Central memory CD8-positive, alpha-beta T cell (primary cell): ENCODE data around the gene ZNF341.
"Not testable (repeated sequence)": the region's sequence is repeated elsewhere in the genome, so short reads cannot be mapped to it uniquely, and the experiment has no call there.

Experiments
- ATAC-seq: fragments of 150-1000 bp; cut with Tn5 transposase; replicated peaks from 2 replicates; pipeline ENCODE4 v1.10.0; 2022; ENCODE audit warnings: mild to moderate bottlenecking, moderate FRiP score, moderate number of reproducible peaks; ENCODE audit not compliant: poor library complexity, severe bottlenecking; ENCODE audit errors: extremely low read depth
- DNase-seq, 2 donors: peaks; one replicate each; pipeline ENCODE4 v3.0.0; 2021; ENCODE audit warnings: low spot score in 2 of 2
- H3K27ac Mint-ChIP-seq: one replicate; pipeline ENCODE4 v1.8.0; 2022; ENCODE audit warnings: low read depth, mild to moderate bottlenecking, moderate library complexity, mixed read lengths
- H3K27me3 Mint-ChIP-seq: one replicate; pipeline ENCODE4 v1.8.0; 2022; ENCODE audit warnings: mixed read lengths
- H3K36me3 Mint-ChIP-seq: one replicate; pipeline ENCODE4 v1.8.0; 2022; ENCODE audit warnings: mild to moderate bottlenecking, moderate library complexity, mixed read lengths; ENCODE audit not compliant: insufficient read depth
- H3K4me1 Mint-ChIP-seq: one replicate; pipeline ENCODE4 v1.8.0; 2022; ENCODE audit warnings: mixed read lengths
- H3K4me3 Mint-ChIP-seq: one replicate; pipeline ENCODE4 v1.8.0; 2022; ENCODE audit warnings: mild to moderate bottlenecking, moderate library complexity, mixed read lengths
- H3K9me3 Mint-ChIP-seq: one replicate; pipeline ENCODE4 v1.8.0; 2022; ENCODE audit warnings: mixed read lengths

Gene ZNF341

DNA sequence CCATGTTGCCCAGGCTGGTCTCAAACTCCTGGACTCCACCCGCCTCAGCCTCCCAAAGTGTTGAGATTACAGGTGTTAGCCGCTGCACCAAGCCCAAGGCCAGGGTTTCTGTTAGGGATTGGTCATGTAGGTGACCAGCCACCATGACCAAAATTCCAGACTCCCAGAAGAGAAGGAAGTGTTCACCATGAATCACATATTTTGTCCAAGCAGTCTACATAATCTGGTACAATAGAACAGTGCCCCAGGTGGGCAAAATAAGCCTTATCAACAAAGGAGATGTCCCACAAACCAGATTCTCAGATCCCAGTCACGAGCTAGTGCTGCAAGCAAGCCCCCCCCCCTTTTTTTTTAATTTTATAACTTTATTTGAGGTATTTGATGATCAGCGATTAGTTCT is 20.0 kb downstream of the ZNF341 start:
- H3K27ac Mint-ChIP-seq = no peak overlapping the region
- no peak for ATAC-seq

DNA sequence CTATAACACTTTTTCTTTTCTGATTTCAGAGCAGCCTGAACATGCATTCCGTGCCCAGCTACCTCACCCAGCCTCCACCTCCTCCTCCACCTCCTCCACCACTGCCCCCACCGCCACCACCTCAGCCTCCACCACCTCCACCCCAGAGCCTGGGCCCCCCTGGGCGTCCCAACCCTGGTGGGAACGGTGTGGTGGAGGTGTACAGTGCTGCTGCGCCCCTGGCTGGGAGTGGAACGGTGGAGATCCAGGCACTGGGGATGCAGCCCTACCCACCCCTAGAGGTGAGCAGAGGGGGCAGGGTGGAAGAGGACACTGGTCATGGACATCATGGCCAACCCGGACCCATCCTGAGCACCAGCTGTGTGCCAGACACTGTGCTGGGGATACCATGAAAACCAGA is 21.3 kb downstream of the ZNF341 start:
- Mint-ChIP-seq H3K9me3 (peaks cover 6% of the 10 kb centered on the region), H3K27ac (no peak overlapping the region), H3K27me3 (no peaks in the 10 kb centered on the region), H3K4me3 (no peak overlapping the region), H3K4me1 (no peaks in the 10 kb centered on the region), H3K36me3 (peaks cover 27% of the 10 kb centered on the region)
- no peak for DNase-seq
- no peak for ATAC-seq

More for the DNA sequence above, 20.0 kb downstream of the ZNF341 start:
- DNase-seq = no peak
- Mint-ChIP-seq H3K4me1 (no peaks in the 10 kb centered on the region), H3K36me3 (peaks cover 32% of the 10 kb centered on the region), H3K9me3 (no peaks in the 10 kb centered on the region), H3K4me3 (no peak overlapping the region), H3K27me3 (no peaks in the 10 kb centered on the region)

DNA sequence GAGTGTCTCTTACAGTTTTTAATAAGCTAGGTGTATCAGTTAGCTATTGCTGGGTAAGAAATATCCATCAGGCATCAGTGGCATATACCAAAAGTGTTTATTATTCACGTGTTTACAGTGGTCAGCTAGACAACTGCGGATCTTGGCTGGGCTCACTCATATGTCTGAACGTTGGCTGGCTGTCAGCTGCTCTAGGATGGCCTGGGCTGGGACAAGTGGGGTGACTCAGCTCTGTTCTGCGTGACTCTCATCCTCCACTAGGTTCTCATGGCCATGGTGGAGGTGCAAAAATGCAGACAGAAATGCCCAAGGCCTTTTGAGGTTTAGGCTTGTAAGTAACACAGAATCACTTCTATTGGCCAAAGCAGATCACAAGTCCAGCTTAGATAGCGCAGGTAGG is 22.0 kb downstream of the ZNF341 start:
- Mint-ChIP-seq H3K27me3 (no peaks in the 10 kb centered on the region), H3K4me1 (no peaks in the 10 kb centered on the region), H3K36me3 (peaks cover 25% of the 10 kb centered on the region), H3K4me3 (no peak overlapping the region), H3K9me3 (peaks cover 6% of the 10 kb centered on the region), H3K27ac (no peak overlapping the region)
- DNase-seq = no peak
- ATAC-seq = no peak

DNA sequence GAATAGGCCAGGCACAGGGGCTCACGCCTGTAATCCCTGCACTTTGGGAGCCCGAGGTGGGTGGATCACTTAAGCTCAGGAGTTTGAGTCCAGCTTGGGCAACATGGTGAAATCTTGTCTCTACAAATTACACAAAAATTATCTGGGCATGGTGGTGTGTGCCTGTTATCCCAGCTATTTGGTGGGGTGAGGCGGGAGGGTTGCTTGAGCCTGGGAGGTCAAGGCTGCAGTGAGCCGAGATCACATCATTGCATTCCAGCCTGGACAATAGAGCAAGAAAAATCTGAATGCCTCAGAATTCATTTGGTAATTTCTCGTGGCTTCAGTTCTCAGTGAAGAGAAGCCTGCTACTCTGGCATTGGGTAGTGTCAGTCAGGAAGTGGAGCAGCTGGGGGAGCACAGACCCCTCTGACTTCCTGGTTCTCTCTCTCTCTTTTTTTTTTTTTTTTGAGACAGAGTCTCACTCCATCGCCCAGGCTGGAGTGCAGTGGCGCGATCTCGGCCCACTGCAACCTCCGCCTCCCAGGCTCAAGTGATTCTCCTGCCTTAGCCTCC is 24.2 kb downstream of the ZNF341 start:
- ATAC-seq, H3K27me3 Mint-ChIP-seq, H3K9me3 Mint-ChIP-seq, H3K27ac Mint-ChIP-seq, DNase-seq, H3K4me1 Mint-ChIP-seq, H3K4me3 Mint-ChIP-seq: not testable (repeated sequence)
- H3K36me3 Mint-ChIP-seq = peaks cover 13% of the 10 kb centered on the region

DNA sequence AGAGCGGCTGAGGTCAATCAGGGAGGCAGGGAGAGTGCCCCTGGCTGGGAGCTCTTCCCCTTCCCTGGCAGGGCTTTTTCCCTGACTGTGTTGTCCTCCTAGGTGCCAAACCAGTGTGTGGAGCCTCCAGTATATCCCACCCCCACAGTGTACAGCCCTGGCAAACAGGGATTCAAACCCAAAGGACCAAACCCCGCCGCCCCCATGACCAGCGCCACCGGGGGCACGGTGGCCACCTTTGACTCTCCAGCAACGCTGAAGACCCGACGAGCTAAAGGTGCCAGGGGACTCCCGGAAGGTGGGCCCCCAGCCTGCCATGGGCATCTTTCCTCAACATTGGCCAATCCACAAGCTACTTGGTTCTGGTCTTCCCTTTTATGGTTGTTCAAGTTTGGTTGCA is 25.2 kb downstream of the ZNF341 start:
- no peaks in the 10 kb centered on the region for H3K27me3 Mint-ChIP-seq
- H3K4me3 Mint-ChIP-seq = no peak overlapping the region
- H3K9me3 Mint-ChIP-seq = peaks cover 6% of the 10 kb centered on the region
- H3K4me1 Mint-ChIP-seq = no peaks in the 10 kb centered on the region
- no peak for DNase-seq
- no peak for ATAC-seq
- H3K36me3 Mint-ChIP-seq = peaks cover 7% of the 10 kb centered on the region
- no peak overlapping the region for H3K27ac Mint-ChIP-seq

DNA sequence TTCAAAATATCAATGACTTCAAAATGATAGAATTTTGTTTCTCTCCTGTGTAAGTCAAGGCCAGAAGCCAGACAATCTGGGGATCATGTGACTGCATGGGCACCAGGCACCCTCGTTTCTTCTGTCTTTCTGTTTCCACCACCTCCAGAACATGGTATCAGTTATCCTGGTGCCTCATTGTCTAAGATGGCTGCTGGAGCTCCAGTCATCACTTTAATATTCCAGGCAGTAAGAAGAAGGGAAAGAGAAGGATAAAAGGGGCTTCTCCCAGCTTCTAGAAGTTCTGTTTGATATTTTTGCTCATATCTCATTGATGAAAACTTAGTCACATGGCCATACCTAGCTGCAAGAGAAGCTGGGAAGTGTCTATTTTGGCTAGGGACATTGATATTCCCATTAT is 25.7 kb downstream of the ZNF341 start:
- no peak overlapping the region for H3K4me3 Mint-ChIP-seq
- peaks cover 6% of the 10 kb centered on the region for H3K9me3 Mint-ChIP-seq
- H3K36me3 Mint-ChIP-seq = peaks cover 5% of the 10 kb centered on the region
- no peaks in the 10 kb centered on the region for H3K27me3 Mint-ChIP-seq
- no peak overlapping the region for H3K27ac Mint-ChIP-seq
- H3K4me1 Mint-ChIP-seq = no peaks in the 10 kb centered on the region
- DNase-seq (no peak), ATAC-seq (no peak)

DNA sequence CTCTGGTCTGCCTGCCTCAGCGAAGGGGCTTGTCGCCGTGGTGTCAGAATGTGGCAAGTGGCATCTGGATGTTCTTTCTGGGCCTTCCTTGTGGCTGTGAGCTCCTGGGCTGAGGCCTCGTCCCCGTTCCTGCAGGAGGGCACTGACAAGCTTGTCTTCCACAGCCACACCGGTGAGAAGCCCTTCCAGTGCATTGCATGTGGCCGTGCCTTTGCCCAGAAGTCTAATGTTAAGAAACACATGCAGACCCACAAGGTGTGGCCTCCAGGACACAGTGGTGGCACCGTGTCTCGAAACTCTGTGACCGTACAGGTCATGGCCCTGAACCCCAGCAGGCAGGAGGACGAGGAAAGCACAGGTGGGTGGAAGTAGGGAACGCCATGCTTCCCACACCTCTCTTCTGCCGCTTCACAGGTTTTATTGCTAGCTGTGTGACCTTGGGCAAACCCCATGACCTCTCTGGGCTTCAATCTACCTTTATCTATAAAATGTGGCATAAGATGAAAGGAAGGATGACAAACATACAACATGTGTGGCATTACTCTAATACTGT is 30.0 kb downstream of the ZNF341 start:
- no peaks in the 10 kb centered on the region for H3K4me1 Mint-ChIP-seq
- H3K27ac Mint-ChIP-seq = no peak overlapping the region
- H3K27me3 Mint-ChIP-seq = no peaks in the 10 kb centered on the region
- no peak overlapping the region for H3K4me3 Mint-ChIP-seq
- ATAC-seq = no peak
- H3K9me3 Mint-ChIP-seq = peaks cover 6% of the 10 kb centered on the region
- DNase-seq = no peak
- peaks cover 4% of the 10 kb centered on the region for H3K36me3 Mint-ChIP-seq

DNA sequence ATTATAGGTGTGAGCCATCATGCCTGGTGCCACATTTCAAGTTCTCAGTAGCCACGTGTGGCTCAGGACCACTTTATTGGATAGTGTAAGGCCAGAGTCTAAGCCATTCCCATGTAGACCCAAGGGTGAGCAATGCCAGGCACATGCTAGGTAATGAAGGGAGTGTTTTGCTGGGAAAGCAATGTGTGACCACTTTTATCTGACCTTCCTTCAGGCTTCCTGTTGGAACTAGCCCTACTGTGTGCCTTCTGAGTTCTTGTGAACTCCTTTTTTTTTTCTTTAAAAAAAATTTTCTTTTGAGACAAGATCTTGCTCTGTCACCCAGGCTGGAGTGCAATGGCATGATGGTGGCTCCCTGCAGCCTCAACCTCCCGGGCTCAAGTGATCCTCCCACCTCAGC is 33.3 kb downstream of the ZNF341 start:
- H3K4me1 Mint-ChIP-seq = no peaks in the 10 kb centered on the region
- ATAC-seq (no peak), DNase-seq (no peak)
- H3K36me3 Mint-ChIP-seq = peaks cover 9% of the 10 kb centered on the region
- H3K9me3 Mint-ChIP-seq = no peaks in the 10 kb centered on the region
- no peak overlapping the region for H3K27ac Mint-ChIP-seq
- no peaks in the 10 kb centered on the region for H3K27me3 Mint-ChIP-seq
- no peak overlapping the region for H3K4me3 Mint-ChIP-seq

DNA sequence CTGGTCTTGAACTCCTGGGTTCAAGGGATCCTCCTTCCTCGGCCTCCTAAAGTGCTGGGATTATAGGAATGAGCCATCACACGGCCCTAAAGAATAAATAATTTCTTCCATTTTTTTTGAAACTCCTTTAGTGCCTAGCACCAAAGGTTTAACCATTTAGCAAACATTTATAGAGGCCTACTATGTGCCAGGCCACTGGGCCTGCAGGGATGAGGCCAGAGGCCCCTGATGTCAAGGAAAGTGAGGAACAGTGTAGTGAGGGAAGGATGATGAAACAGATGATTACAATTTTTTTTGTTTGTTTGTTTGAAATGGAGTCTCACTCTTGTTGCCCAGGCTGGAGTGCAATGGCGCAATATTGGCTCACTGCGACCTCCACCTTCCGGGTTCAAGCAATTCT is 33.8 kb downstream of the ZNF341 start:
- Mint-ChIP-seq H3K4me3 (no peak overlapping the region), H3K9me3 (no peaks in the 10 kb centered on the region), H3K36me3 (peaks cover 11% of the 10 kb centered on the region), H3K27me3 (no peaks in the 10 kb centered on the region), H3K4me1 (no peaks in the 10 kb centered on the region), H3K27ac (no peak overlapping the region)
- ATAC-seq (no peak), DNase-seq (no peak)

DNA sequence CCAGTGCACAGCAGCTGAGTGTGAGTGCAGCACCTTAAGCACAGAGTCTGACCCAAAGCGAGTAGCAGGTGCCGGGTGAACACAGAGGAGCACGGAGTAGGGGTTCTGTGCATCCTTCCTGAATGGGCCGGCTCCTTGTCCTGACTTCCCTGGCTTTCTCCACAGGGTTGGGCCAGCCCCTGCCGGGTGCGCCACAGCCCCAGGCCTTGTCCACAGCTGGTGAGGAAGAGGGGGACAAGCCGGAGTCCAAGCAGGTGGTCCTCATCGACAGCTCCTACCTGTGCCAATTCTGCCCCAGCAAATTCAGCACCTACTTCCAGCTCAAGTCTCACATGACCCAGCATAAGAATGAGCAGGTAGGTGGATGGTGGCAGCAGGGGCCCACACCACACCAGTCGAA is 34.9 kb downstream of the ZNF341 start:
- no peaks in the 10 kb centered on the region for H3K27me3 Mint-ChIP-seq
- H3K4me1 Mint-ChIP-seq = no peaks in the 10 kb centered on the region
- H3K9me3 Mint-ChIP-seq = no peaks in the 10 kb centered on the region
- H3K36me3 Mint-ChIP-seq = peaks cover 11% of the 10 kb centered on the region
- ATAC-seq (no peak), DNase-seq (no peak)
- H3K27ac Mint-ChIP-seq = no peak overlapping the region
- H3K4me3 Mint-ChIP-seq = no peak overlapping the region

DNA sequence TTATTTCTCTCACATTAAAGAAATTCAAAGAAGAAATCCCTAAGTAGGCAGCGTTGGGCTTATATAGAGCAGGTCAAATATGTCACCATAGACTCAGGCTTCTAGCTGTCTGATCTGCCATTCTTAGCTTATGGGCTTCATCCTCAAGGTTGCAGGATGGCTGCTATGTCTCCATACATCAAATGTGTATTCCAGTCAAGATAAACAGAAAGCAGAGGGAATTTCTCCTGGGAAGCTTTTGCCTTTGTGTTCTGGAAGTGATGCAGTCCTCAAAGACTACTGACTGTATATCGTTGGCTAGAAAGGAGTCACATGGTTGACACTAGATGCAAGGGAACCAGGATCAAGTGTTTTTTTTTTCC is 36.0 kb downstream of the ZNF341 start:
- no peak overlapping the region for H3K4me3 Mint-ChIP-seq
- peaks cover 11% of the 10 kb centered on the region for H3K36me3 Mint-ChIP-seq
- no peak for ATAC-seq
- no peaks in the 10 kb centered on the region for H3K27me3 Mint-ChIP-seq
- H3K4me1 Mint-ChIP-seq = no peaks in the 10 kb centered on the region
- no peak for DNase-seq
- no peak overlapping the region for H3K27ac Mint-ChIP-seq
- no peaks in the 10 kb centered on the region for H3K9me3 Mint-ChIP-seq

DNA sequence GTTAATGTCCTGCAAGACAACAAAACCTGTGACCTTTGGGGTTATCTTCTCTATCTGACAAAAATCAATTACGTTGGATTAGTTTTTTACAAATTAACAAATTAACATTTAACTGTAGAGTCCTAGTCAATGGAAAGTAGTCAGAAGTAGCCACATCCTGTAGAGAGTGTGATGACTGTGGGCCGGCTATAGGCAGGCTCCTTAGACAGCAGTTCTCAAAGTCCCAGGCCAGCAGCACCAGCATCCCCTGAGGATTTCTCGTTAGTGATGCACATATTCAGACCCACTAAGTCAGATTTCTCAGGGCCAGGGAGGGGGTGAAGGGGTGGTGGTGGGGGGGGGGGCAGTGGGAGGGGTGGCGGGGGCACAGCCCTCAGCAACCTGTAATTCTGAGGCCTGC is 37.2 kb downstream of the ZNF341 start:
- no peak overlapping the region for H3K4me3 Mint-ChIP-seq

DNA sequence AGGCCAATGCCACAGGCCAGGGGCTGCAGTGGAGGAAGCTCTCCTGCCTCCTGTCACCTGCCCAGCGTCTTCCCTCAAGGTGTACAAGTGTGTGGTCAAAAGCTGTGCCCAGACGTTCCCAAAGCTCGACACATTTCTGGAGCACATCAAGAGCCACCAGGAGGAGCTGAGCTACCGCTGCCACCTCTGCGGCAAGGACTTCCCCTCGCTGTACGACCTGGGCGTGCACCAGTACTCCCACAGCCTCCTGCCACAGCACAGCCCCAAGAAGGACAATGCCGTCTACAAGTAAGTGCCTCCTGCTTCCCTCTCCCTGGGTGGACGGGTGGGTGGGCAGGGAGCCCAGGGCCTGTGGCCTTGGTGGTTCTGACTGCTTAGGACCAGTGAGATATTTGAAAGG is 38.2 kb downstream of the ZNF341 start:
- Mint-ChIP-seq H3K27me3 (no peaks in the 10 kb centered on the region), H3K27ac (no peak overlapping the region), H3K4me1 (no peaks in the 10 kb centered on the region), H3K36me3 (peaks cover 12% of the 10 kb centered on the region), H3K4me3 (no peak overlapping the region), H3K9me3 (no peaks in the 10 kb centered on the region)
- DNase-seq = no peak
- no peak for ATAC-seq

More for the DNA sequence above, 37.2 kb downstream of the ZNF341 start:
- Mint-ChIP-seq H3K27ac (no peak overlapping the region), H3K9me3 (no peaks in the 10 kb centered on the region), H3K27me3 (no peaks in the 10 kb centered on the region), H3K36me3 (peaks cover 12% of the 10 kb centered on the region), H3K4me1 (no peaks in the 10 kb centered on the region)
- no peak for DNase-seq
- ATAC-seq = no peak

DNA sequence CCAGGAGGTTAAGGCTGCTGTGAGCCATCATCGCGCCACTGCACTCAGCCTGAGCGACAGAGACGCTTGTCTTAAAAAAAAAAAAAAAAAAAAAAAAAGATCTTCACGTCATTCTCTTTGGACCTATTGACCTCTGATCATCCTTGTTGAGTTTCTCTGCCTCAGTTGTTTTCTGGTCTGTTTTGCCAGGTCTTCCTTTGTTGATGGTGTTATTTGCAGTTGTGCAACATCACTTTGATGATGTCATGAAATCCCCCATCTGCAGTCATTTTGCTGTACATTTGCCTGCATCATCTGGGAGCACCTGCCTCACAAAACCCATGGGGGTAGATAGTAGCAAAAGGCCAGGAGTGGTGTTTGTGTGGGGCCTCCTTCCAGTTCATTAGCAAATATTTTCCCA is 40.1 kb downstream of the ZNF341 start:
- Mint-ChIP-seq H3K27ac (no peak overlapping the region), H3K4me3 (no peak overlapping the region), H3K4me1 (no peaks in the 10 kb centered on the region), H3K27me3 (no peaks in the 10 kb centered on the region), H3K9me3 (no peaks in the 10 kb centered on the region), H3K36me3 (peaks cover 8% of the 10 kb centered on the region)
- DNase-seq (no peak), ATAC-seq (no peak)
